ENCODE results near the gene VEGFA.
A peak's percentile ranks its signal among the peaks of the same experiment; 100 is the strongest.

Gene VEGFA

GRCh38 chr6:43797919-43798318 lies 27.9 kb downstream of the VEGFA start:
- Histone ChIP-seq H3K4me3 (no peak overlapping the region), H3K27ac (no peak overlapping the region)

DNA sequence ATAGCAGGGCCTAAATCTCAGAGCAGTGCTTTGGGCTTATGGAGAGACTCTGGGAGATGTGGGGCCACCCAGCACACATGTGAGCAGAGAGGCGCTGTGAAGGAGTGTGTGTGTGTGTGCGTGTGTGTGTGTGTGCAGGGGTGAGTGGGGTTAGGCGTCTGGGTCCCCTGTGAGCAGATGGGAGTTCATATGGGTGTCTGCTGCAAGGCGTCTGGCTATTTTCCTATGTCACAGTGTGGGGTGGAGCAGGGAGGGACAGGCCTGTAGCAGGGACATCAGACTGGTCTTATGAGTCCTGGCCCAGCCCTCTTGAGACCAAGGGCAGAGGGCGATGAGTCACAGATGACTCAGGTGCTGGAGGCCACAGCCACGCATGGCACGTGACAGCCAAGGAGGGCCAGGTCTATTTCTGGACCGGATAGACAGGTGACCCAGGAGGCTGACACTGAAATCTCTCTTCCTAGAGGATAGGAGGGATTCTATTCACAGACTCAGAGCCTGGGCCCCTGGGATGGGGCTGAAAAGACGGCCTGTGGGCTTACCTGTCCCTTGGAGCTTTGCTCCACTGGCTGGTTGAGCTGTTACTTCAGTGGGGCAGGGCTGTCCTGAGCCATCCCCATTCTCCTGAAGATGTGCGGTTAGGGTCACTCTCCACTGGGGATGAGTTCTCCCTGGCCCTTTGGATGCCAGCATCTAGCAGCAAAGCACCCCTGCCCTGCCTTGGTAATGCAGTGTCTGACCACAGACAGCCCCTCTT lies 28.9 kb downstream of the VEGFA start:
- Histone ChIP-seq H3K27ac (peak overlapping the region in 4 of 21 experiments; percentile 8 to 35 (median 16)), H3K4me3 (no peak overlapping the region)

- Histone ChIP-seq H3K4me3 (no peak overlapping the region), H3K27ac (peak overlapping the region in 5 of 21 experiments; percentile 8 to 35 (median 13))
Observed at GRCh38 chr6:43799551-43800297, 29.7 kb downstream of the VEGFA start.

- Histone ChIP-seq H3K27ac (peak overlapping the region in 1 of 21 experiments; percentile 13), H3K4me3 (no peak overlapping the region)
Observed at GRCh38 chr6:43800298-43800623, 30.2 kb downstream of the VEGFA start.

DNA sequence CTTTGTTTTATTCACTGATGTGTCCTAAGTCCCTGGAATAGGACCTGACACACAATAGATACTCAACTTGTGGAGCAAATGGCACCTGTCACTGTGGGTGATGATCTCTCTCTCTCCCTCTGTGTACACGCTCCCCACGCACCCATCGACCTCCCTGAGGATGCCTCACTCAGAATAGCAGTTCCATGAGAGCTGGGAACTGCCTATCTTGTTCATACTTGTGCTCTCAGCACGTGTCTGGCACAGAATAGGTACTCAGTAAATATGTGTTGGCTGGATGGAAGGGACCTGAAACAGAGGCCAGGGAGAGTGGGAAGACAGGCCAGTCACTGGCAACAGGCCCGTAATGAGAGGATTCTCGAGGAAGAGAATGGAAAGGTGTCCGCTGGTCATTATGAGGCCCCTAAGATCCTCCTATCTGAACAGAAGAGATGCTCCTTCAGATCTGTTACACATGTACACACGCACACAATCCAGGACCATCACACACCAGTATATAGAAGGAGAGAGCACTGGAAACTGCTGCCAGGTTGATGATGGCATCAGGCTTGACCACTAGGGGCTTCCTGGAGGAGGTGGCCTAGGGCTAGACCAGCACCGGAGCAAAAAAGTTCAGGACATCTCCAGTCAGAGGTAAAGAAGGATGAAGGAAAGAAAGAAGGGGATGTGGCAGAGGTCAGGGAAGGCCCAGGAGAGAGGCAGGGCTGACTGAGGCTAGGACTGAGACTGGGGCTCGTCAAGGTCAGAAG lies 30.9 kb downstream of the VEGFA start:
- H3K27ac ChIP-seq, result no peak overlapping the region
- no peak overlapping the region for H3K4me3 ChIP-seq

DNA sequence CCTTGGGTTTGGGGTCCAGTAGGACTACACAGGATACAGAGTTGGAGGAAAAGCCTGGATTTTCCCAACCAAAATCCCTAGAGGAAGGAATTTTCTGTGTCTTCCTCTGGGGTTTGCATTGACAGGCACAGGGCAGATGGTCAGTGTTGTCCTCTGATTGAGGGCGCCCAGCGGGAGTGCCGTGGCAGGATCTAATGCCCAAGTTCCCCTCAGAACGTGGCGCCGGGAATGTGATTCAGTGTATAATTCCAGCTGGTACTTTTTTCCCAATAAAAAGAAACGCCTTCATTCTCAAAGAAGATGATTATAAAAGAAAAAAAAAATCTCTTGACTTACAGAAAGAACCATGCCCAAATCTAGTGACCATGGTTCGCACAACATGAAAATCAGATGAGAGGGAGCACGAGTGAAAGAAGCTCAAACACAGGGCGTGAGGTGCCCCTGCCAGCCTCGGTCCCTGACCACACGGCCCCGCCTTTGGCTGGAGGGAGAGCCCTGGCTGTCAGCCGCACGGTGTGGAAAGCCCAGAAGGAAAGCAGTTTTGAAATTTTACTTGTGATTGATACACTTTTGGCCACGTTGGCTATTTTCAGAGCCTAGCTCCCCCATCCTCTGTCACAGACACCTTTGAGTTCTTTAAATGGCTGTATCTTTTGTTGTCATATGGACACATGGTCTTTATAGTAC lies 31.6 kb downstream of the VEGFA start:
- Histone ChIP-seq H3K27ac (no peak overlapping the region), H3K4me3 (no peak overlapping the region)

DNA sequence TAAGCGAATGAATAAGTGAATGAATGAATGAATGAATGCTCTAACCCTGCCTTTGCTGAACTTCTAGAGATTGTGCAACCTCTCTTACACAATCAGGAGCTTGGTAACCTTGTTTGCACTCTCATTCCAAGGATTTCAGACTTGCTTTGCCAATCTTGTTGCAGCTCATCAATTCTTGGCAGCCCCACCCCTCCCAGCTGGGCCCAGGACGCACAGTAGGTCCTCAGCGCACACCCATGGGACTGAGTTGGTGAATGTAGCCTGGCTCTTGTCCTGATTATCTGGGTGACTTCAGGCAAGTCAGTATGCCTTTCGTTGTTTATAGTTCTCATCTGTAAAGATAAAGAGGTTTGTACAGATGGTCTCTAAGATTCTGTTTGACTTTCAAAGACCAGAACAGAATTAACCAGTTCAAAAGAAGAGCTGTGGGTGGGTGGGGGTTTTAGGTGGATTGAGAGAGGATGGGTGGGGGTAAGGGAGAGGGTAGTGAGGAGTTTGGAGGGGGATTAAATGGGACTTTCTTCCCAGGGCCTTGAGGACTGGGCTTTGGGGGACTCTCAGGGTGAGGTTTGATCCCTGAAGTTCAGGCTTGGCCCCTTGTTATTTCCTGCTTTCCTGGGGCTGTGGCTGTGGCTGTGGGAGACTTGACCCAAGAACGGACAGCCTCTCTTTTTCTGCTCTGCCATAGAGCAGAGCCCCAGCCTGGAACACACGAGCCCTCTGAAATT lies 33.2 kb downstream of the VEGFA start:
- peak overlapping the region in 1 of 21 experiments; percentile 42 for H3K27ac ChIP-seq

DNA sequence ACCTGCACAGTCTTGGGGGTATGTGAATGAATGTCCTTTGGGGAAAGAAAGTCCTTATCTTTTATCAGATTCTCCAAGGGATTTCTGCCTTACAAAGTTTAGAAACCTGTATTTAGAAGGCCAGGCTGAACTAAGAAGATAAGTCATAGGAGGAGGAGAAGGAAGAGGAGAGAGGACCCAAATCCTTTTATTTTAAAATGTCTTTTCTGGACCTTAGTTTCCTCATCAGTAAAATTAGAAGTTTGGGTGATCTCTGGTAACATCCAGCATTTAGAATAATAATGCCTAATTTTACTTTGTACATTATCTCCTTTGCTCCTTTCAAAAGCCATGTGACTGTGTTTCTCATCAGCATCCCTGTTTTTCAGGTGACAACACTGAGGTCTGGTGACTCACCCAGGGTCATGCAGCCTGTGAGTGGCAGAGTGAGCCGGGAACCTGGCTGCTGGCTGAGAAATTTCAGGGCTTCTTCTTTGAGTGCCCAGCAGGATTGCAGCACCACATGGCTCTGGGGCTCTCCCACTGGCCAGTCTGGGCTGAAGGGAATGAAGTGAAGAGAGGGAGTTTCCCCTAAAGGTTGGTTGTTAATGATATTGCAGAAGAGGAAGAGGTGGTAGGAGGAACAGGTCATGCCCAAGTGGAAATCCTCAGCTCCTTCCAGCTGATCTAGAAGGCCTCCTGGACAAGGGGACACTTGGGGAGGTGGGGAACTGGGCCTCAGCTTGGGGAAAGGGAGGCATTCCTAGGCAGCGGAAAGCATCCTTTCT lies 34.0 kb downstream of the VEGFA start:
- Histone ChIP-seq H3K4me3 (no peak overlapping the region), H3K27ac (peak overlapping the region in 1 of 21 experiments; percentile 42)

More for the DNA sequence above, 33.2 kb downstream of the VEGFA start:
- no peak overlapping the region for H3K4me3 ChIP-seq

- Histone ChIP-seq H3K27ac (no peak overlapping the region), H3K4me3 (no peak overlapping the region)
Observed at GRCh38 chr6:43804550-43805223, 34.7 kb downstream of the VEGFA start.

DNA sequence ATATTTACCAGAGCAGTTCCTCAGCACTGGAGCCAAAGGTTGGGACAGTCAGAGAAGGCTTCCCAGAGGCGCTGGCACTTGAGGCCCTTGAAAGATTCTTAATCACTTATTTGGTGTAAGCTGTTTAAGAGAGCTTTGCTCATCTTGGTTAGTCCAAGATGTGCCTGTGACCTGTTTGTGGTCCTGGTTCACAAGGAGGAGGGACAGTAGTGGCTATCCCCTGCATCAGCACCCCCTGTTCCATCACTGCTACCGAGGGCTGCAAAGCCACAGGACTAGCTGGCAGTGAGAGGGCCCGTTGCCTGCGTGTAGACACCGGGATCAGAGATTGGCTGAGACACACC lies 35.7 kb downstream of the VEGFA start:
- H3K27ac ChIP-seq, result no peak overlapping the region
- no peak overlapping the region for H3K4me3 ChIP-seq

GRCh38 chr6:43806043-43806757 lies 36.2 kb downstream of the VEGFA start:
- Histone ChIP-seq H3K4me3 (no peak overlapping the region), H3K27ac (no peak overlapping the region)

- H3K4me3 ChIP-seq, result no peak overlapping the region
Observed at GRCh38 chr6:43806758-43807227, 36.8 kb downstream of the VEGFA start.

DNA sequence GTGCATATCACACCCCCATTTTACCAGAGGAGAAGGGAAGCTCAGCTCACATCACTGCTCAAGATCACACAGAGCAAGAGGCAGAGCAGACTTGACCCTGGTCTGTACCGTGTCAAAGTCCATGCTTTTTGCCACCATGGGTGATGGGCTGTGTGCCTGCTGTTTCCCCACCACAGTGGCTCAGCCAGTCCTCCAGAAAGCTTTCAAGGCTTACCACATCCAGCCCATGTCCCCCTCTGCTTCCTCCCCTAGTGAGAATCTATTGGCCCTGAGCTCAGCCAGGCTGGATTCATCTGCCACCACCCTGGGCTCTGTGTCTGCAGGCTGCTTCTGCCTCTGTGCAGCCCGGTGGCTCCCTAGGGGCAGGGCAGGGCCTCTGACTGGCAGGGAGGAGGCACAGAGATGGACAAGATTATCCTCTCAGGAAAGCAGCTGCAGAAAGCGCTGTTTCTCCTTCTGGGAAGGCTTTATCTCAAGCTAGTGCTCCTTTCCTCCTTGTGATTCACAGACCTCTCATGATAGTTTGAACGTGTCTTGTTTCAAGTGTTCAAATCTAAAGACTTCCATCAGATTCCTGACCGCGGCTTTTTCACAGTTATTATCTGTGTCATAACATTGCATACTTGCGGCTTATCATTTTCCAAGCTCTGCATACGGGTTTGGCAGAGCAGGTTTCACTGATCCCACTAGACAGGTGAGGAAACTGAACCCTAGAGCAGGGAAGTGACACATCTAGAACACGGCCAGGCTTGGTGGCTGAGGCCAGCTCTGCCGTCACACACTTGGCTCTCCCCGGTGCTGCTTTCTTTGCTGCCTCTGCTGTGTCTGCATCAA lies 37.4 kb downstream of the VEGFA start:
- H3K4me3 ChIP-seq, result no peak overlapping the region
- no peak overlapping the region for H3K27ac ChIP-seq

More at GRCh38 chr6:43806758-43807227, 36.8 kb downstream of the VEGFA start:
- H3K27ac ChIP-seq, result no peak overlapping the region

DNA sequence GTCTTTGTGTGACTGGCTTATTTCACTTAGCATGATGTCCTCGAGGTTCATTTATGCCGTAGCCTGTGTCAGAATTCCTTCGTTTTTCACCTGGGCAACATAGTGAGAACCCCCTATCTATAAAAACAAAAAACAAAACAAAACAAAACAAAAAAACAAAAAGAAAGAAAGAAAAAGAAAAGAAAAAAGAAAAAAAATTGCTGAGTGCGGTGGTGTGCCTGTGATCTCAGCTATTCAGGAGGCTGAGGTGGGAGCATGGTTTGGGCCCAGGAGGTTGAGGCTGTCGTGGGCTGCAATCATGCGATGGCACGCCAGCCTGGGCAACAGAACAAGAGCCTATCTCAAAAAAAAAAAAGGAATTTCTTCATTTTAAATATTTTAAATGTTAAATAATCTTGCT lies 38.4 kb downstream of the VEGFA start:
- no peak overlapping the region for H3K4me3 ChIP-seq
- no peak overlapping the region for H3K27ac ChIP-seq

- H3K27ac ChIP-seq, result no peak overlapping the region
- H3K4me3 ChIP-seq, result no peak overlapping the region
Observed at GRCh38 chr6:43809417-43810305, 39.6 kb downstream of the VEGFA start.

All from skin epidermis (tissue), 12 donors.